Suppressor macrophage (primary cell): Measurements from ENCODE around the gene CEP104.

Experiments used
- DNase-seq, 4 experiments: peaks; one replicate each; pipeline ENCODE4 v3.0.0-alpha.2; 2020 to 2022

Gene CEP104

GRCh38 chr1:3893190-3893589 is 36.2 kb upstream of the CEP104 start:
- peak in 1 of 4 experiments; percentile 12 for DNase-seq

DNA sequence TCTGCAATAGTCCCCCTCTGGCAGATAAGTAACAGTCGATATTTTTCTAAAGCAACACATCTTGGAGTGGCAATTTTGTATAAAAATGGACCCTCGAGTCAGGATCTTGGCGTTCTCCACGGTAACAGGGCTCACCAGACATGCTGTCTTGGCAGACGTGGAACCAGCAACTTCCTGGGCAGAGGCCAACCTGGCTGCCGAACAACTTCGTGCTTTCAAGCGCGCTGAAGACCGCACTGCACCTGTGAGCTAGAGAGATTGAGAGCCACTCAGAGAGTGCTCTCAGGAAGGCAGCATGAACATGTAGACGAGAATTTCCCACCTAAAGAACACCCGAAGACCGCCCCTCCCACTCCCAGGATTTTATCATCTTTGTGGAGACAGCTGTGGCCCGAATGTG is 35.7 kb upstream of the CEP104 start:
- DNase-seq = no peak

DNA sequence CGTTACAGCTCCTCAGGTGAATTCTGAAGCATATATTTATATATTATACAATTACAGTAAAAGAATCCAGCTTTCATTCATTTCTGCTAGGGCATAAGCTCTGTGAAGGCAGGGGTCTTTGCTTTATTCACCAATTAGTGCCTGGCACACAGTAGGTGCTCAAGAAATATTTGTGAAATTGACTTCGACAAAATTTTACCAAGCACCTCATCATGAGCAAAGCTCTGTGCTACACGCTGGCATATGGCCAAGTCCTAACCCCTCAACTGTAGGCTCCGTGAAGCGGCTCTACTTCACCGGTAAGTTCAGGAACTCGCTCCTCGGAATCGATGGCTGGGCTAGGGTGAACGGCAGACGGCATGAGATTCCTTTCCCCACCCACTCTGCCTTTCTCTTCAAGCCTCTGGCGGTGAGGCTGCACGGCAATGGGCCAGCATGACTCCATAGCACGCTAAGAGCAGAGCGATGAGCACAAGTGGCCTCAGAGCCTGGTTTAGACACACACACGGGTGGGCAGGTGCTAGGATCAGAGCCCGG is 34.4 kb upstream of the CEP104 start:
- DNase-seq = no peak

- peak; percentile 65 to 83 (median 74) for DNase-seq
These were observed 33.6 kb upstream of the CEP104 start for GRCh38 chr1:3890389-3891328.

DNA sequence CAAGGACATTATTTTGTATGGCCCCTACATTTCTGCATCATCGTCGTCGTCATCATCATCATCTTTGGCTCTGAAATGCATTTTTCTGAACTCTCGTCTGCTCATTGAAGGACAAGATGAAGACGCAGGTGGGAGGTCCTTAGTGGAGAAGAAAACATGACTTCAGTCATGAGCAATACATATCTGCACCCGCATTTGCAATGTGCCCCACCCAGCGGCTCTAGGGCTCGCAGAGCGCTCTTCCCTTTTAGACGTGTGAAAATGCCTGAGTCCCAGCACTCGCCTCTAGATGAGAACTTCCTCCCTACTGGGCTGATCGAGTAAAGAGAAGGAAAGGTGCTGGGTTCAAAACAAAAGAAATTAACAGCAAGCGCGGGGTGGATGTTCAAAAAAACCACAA is 32.9 kb upstream of the CEP104 start:
- peak; percentile 35 to 69 (median 48) for DNase-seq

GRCh38 chr1:3888301-3888700 is 31.3 kb upstream of the CEP104 start:
- DNase-seq = no peak

DNA sequence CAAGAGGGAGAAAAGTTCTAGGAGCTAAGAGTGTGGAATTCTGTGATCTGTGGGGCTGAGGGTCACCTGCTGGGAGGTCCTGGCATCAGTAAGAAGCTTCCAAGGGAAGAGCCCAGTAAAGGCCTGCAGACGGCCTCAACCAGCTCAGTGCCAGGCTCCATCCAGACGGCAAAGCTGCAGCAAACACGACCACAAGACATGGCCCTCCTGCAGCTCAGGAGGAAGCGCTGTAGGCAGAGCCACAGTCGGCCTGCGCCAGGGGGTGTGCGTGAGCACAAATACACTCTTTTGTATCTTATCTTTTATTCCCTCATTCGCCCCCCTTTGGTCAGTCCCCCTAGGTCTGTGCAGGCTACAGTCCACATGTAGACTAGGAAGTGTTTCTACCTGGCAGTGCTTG is 29.7 kb upstream of the CEP104 start:
- DNase-seq = no peak

DNA sequence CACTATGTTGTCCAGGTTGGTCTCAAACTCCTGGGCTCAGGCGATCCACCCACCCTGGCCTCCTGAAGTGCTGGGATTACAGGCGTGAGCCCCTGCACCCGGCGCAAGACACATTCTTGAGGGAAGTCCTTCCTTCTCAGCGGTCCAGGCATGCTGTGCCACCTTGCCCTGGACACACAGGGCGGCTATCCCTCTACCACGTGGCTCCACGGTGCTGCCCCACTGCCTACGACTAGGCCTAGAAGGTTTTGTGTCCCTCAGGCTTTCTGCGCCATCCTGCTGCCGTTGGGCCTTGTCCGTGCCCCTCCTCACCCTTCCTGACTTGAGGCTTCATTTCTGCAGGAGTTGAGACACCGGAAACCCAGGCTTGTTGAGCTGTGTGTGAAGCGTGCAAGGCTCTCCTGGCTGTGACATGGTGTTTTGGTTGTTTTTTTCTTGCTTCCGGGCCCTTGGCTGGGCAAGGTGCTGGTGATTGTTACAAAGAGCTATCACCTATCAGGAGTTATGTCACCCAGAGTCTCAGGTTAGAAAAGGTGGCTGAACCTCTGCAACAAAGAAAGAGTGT is 29.2 kb upstream of the CEP104 start:
- no peak for DNase-seq

- DNase-seq = no peak
These were observed 28.6 kb upstream of the CEP104 start for GRCh38 chr1:3885611-3886010.

DNA sequence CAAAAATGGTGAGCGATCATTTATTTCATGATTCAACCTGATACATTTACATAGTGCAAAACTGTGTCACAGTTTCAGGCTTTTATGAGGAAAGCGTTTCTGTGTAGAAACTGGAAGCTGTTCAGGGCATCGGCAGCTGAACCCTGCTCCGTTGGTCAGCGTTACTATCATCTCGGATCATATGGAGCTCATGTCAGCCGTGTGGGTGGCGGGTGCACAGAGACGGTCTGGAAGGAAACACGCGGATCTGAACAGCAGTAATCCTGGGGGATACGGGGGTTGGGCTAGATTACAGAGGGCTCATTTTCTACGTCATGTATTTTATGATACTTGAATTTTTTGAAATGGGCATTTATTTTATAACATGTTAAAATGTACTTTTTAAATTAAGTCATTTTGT is 28.0 kb upstream of the CEP104 start:
- DNase-seq = no peak

- DNase-seq = no peak
These were observed 26.3 kb upstream of the CEP104 start for GRCh38 chr1:3883194-3883925.

DNA sequence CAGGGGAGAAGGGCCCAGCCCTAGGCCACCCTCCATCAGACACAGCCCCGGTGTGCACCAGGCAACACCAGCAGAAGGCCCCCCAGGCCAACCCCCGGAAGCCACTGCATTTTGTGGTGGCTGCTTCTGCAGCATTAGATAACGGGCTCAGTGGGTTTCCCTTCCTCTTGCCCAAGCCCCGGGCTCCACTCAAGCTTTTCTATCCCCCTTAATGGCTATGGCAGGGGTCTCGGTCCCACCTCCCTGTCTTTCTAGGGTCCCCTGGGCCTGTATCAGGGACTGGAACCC is 24.1 kb upstream of the CEP104 start:
- no peak for DNase-seq

GRCh38 chr1:3880429-3881192 is 23.6 kb upstream of the CEP104 start:
- DNase-seq = no peak

DNA sequence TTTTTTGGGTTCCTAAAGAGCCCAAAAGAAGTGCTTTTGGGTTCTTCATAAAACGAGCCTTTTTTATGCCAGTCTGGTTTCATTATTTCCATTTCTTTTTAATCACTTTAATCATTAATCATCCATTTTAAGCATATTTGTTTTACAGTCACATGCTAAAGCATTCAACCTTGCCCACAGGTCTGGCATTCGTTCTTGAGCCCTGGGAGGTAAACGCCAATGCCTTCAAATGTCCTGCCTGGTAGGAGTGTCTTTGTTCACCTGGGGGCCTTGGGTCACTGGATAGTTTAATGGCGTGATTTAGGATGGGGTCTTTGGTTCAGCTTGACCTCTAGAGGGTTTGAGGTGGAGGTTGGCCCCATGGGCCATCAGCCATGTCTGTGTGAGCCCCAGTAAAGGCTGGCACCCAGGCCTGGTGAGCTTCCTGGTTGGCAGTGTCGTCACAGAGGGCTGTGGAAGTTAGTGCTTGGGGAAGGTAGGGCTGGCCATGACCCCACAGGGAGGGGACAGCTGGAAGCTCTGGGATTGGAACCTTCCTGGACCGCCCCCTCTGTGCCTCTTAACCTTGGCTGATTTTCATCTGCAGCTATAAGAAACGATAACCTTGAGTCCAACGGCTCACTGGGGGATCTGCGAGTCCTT is 22.9 kb upstream of the CEP104 start:
- DNase-seq = no peak

DNA sequence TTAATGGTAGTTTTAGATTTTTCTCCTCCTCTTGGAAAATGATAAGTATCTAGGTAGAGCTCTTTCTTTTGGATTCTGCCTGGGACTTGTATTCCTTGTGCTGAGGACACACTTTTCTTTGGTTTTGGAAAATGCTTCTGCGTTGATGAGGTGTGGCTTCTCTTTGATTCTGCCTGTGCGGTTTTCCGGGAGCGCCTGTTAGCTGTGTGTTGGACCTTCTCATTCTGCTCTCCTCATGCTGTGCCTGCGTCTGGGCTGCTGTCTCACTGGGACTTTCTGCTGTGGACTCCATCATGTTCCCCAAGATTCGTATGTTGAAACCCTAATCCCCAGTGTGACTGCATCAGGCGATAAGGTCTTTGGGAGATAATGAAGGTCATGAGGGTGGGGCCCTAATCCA is 22.1 kb upstream of the CEP104 start:
- no peak for DNase-seq

GRCh38 chr1:3876716-3877115 is 19.7 kb upstream of the CEP104 start:
- DNase-seq = no peak

DNA sequence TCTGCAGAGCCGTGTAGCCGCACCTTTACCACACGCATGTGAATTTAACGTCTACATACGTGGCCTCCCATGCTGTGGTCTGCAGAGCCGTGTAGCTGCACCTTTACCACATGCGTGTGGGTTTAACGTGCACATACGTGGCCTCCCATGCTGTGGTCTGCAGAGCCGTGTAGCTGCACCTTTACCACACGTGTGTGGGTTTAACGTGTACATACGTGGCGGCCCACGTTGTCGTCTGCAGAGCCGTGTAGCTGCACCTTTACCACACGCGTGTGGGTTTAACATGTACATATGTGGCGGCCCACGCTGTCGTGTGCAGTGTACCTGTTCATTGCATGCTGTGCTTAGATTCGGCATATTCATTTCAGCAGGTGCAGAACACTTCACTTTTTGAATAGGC is 17.7 kb upstream of the CEP104 start:
- DNase-seq = no peak

- DNase-seq = no peak
These were observed 15.5 kb upstream of the CEP104 start for GRCh38 chr1:3872546-3872945.

DNA sequence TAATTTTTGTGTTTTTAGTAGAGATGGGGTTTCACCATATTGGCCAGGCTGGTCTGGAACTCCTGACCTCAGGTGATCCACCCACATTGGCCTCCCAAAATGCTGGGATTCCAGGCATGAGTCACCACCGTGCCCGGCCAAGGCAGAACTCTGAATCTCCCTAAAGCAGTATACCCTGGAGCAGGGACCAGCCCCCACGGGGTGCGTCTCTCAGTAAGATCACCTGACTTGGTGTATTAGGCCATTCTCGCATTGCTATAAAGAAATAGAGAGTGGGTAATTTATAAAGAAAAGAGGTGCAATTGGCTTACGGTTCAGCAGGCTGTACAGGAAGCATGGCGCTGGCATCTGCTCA is 14.4 kb upstream of the CEP104 start:
- DNase-seq = no peak

DNA sequence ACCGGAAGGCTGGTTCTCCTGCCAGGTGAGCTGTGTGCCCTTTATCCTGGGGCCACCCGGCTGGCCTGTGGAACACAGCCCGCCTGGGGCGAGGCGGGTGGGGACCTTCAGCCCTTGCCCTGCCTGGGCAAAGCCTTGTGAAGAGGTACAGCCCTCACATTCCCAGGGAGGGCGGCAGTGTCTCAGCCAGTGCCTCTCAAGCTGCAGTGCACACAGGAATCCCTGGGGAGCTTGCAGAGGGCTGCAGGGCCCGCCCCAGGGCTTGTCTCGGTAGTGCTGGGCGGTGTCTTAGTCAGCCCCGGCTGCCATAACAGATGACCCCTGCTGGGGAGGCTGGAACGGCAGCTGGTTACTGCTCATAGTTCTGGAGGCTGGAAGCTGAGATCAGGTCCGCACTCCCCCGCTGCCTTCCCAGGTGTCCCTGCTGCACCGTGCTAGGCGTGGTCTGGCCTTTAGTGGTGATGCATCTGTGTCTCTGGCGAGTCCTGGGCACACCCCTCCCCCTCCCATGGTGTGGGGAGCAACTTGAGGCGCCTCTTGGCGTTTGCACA is 12.8 kb upstream of the CEP104 start:
- no peak for DNase-seq

DNA sequence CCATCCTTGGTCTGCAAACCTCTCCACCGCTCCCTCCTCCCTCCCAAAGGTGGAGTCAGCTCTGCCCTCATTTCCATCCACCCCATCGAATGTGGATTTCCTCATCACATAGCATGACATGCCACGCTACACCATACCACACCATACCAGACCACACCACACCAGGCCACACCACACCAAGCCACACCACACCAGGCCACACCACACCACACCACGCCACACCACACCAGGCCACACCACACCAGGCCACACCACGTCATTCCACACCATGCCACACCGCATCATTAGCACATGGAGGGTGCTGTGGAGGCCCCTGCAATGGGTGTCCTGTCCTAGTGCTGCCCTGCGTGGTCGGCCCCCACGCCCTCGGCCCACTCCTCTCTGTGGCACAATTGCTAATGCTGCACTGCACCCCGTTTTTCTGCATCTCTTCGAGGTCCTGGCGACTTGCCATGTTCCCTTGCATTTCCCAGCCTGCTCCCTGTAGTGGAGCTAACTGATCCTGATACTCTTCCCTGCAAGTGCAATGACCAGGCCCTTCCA is 11.5 kb upstream of the CEP104 start:
- no peak for DNase-seq
